NT2/D1 (cell line): ENCODE data around the gene CYRIA.

ENCODE experiments used
- SUZ12 ChIP-seq: IDR thresholded peaks from 2 replicates; pipeline ENCODE4 v1.6.1; 2011; ENCODE audit not compliant: insufficient read length, insufficient read depth; ENCODE audit errors: extremely low read depth
- YY1 ChIP-seq: IDR thresholded peaks from 2 replicates; pipeline ENCODE4 v1.6.1; 2011; ENCODE audit not compliant: insufficient read length, insufficient read depth
- ZNF274 ChIP-seq: IDR thresholded peaks from 2 replicates; pipeline ENCODE4 v1.6.1; 2011; ENCODE audit warnings: mild to moderate bottlenecking, low read depth, low read length

- TF ChIP-seq YY1, result no peak
- no peak for TF ChIP-seq SUZ12
- TF ChIP-seq ZNF274, result no peak
Measured at GRCh38 chr2:16643099-16643498, 22.5 kb downstream of the CYRIA start.
